ENCODE results near the gene RPL19. TPM values are rescaled to one million over a fixed set of nuclear protein-coding genes. Genes with fewer than 3 reads are reported as not detected.
A peak's percentile ranks its signal among the peaks of the same experiment; 100 is the strongest.

RPL19 gene
- total RNA-seq, 1 donor from 2014 or later = 1,579 TPM

DNA sequence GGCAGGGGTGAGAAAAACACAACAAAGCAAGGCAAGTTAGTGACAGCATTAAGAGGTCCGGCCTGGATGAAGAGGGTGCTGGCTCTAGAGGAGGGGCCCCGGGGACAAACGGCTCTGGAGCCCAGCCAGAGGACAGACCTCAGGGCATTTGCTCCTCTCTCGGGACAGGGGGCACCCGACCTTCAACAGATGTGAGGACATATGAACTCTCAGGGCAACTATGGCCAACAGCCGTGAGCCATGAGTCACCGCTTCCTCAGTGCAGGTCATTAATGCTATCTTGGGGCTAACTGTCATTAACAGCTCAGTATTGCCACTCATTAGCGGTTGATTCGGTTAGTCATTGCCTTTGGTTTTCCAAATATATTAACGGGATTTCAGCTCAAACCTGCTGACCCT lies 24.4 kb upstream of the RPL19 start:
- TF ChIP-seq, protein P1, sequence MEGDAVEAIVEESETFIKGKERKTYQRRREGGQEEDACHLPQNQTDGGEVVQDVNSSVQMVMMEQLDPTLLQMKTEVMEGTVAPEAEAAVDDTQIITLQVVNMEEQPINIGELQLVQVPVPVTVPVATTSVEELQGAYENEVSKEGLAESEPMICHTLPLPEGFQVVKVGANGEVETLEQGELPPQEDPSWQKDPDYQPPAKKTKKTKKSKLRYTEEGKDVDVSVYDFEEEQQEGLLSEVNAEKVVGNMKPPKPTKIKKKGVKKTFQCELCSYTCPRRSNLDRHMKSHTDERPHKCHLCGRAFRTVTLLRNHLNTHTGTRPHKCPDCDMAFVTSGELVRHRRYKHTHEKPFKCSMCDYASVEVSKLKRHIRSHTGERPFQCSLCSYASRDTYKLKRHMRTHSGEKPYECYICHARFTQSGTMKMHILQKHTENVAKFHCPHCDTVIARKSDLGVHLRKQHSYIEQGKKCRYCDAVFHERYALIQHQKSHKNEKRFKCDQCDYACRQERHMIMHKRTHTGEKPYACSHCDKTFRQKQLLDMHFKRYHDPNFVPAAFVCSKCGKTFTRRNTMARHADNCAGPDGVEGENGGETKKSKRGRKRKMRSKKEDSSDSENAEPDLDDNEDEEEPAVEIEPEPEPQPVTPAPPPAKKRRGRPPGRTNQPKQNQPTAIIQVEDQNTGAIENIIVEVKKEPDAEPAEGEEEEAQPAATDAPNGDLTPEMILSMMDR (IDR thresholded peaks at IDR 0.05) = no peak
- Mint-ChIP-seq H3K4me3 (ENCODE audit: unreplicated experiment) (no peak overlapping the region), H3K4me1 (ENCODE audit: unreplicated experiment) (peaks cover 8% of the 10 kb centered on the region), H3K36me3 (ENCODE audit: unreplicated experiment) (peaks cover 25% of the 10 kb centered on the region), H3K27ac (ENCODE audit: unreplicated experiment) (no peak overlapping the region), H3K9me3 (ENCODE audit: unreplicated experiment) (no peaks in the 10 kb centered on the region), H3K27me3 (ENCODE audit: unreplicated experiment) (no peaks in the 10 kb centered on the region)
- no peak for DNase-seq (ENCODE audit: extremely low spot score, unreplicated experiment)

DNA sequence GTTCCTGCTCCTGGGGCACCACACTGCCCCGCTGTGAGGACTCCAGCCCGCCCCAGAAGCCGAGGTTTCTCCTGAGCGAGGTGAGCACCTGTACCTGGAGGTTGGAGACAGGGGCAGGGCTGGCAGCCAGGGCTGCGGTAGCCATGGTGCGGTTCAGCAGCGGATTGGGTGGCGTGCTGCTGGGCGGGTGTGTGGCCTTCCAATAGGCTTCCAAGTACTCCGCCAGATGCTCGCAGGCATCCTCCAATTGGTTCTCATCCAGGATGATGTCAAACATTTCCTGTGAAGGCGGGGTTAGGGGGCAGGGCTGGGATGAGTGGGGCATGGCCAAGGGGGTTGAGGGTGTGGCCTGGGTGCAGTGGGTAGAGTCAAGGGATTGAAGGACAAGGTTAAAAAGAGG lies 22.8 kb upstream of the RPL19 start:
- H3K4me3 Mint-ChIP-seq (ENCODE audit: unreplicated experiment) = no peak overlapping the region
- H3K27ac Mint-ChIP-seq (ENCODE audit: unreplicated experiment) = no peak overlapping the region
- H3K9me3 Mint-ChIP-seq (ENCODE audit: unreplicated experiment) = no peaks in the 10 kb centered on the region
- H3K27me3 Mint-ChIP-seq (ENCODE audit: unreplicated experiment) = no peaks in the 10 kb centered on the region
- H3K36me3 Mint-ChIP-seq (ENCODE audit: unreplicated experiment) = peaks cover 25% of the 10 kb centered on the region
- no peak for DNase-seq (ENCODE audit: extremely low spot score, unreplicated experiment)
- TF ChIP-seq, protein P1 (IDR thresholded peaks at IDR 0.05) = no peak
- H3K4me1 Mint-ChIP-seq (ENCODE audit: unreplicated experiment) = peaks cover 8% of the 10 kb centered on the region

DNA sequence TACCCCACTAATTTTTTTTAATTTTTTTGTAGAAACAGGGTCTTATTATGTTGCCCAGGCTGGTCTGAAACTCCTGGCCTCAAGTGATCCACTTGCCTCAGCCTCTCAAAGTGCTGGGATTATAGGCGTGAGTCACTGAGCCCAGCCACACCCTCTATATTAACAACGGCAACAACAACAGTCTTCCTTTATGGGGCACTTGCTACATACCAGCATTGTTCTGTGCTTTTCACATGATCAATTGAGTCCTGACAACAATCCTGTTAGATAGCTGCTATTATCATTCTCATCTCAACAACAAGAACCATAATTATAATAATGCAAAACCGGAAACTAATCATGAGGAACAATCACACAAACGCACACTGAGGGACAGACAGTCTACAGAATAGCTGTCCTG lies 21.5 kb upstream of the RPL19 start:
- no peaks in the 10 kb centered on the region for H3K9me3 Mint-ChIP-seq (ENCODE audit: unreplicated experiment)
- H3K27me3 Mint-ChIP-seq (ENCODE audit: unreplicated experiment) = no peaks in the 10 kb centered on the region
- peaks cover 35% of the 10 kb centered on the region for H3K36me3 Mint-ChIP-seq (ENCODE audit: unreplicated experiment)
- H3K4me1 Mint-ChIP-seq (ENCODE audit: unreplicated experiment) = peaks cover 8% of the 10 kb centered on the region
- no peak for DNase-seq (ENCODE audit: extremely low spot score, unreplicated experiment)
- no peak overlapping the region for H3K4me3 Mint-ChIP-seq (ENCODE audit: unreplicated experiment)
- H3K27ac Mint-ChIP-seq (ENCODE audit: unreplicated experiment) = peak overlapping the region; percentile 67
- TF ChIP-seq, protein P1 (IDR thresholded peaks at IDR 0.05) = no peak

DNA sequence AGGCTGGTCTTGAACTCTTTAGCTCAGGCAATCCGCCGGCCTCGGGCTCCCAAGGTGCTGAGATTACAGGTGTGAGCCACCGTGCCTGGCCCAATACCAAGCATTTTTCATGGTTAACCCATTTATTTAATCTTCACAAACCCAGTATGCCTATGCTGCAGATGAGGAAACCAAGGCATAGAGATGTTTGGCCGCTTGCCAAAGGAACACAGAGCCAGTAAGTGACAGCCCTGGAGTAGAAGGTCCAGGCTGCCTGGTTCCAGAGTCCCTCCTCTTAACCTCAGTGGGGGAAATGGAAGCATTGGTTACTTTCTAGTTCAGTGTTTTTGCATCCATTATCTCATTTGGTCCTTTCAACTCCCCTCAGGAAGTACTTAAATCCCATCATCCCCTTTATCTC lies 18.8 kb upstream of the RPL19 start:
- TF ChIP-seq, protein P1 (IDR thresholded peaks at IDR 0.05) = no peak
- Mint-ChIP-seq H3K27ac (ENCODE audit: unreplicated experiment) (no peak overlapping the region), H3K36me3 (ENCODE audit: unreplicated experiment) (peaks cover 32% of the 10 kb centered on the region), H3K9me3 (ENCODE audit: unreplicated experiment) (no peaks in the 10 kb centered on the region), H3K4me1 (ENCODE audit: unreplicated experiment) (peaks cover 8% of the 10 kb centered on the region), H3K4me3 (ENCODE audit: unreplicated experiment) (no peak overlapping the region), H3K27me3 (ENCODE audit: unreplicated experiment) (no peaks in the 10 kb centered on the region)
- no peak for DNase-seq (ENCODE audit: extremely low spot score, unreplicated experiment)

DNA sequence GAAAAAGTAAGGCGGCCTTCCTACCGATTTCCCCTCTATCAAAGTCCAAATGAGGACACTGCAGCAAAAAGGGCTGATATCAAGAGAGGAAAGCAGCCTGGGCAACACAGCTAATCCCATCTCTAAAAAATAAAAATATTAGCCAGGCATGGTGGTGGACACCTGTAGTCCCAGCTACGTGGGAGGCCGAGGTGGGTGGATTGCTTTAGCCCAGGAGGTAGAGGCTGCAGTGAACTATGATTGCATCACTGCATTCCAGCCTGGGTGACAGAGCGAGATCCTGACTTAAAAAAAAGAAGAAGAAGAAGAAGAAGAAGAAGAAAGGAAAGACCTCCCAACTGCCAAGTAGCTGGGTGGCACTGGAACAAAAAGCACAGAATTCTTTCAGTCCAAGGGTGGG lies 17.0 kb upstream of the RPL19 start:
- Mint-ChIP-seq H3K4me3 (ENCODE audit: unreplicated experiment) (no peak overlapping the region), H3K9me3 (ENCODE audit: unreplicated experiment) (no peaks in the 10 kb centered on the region), H3K27me3 (ENCODE audit: unreplicated experiment) (no peaks in the 10 kb centered on the region), H3K36me3 (ENCODE audit: unreplicated experiment) (peaks cover 24% of the 10 kb centered on the region), H3K4me1 (ENCODE audit: unreplicated experiment) (peaks cover 8% of the 10 kb centered on the region), H3K27ac (ENCODE audit: unreplicated experiment) (no peak overlapping the region)
- DNase-seq (ENCODE audit: extremely low spot score, unreplicated experiment) = no peak
- TF ChIP-seq, protein P1 (IDR thresholded peaks at IDR 0.05) = no peak

Measured in osteocyte (in vitro differentiated cells).